ENCODE measurements around the gene GAGE13. TPM values are rescaled to one million over a fixed set of nuclear protein-coding genes. Genes with fewer than 3 reads are reported as not detected.
"Not testable (repeated sequence)": the region's sequence is repeated elsewhere in the genome, so short reads cannot be mapped to it uniquely, and the experiment has no call there.

Gene GAGE13
- total RNA-seq, 1 donor from 2014 or later, result not detected

DNA sequence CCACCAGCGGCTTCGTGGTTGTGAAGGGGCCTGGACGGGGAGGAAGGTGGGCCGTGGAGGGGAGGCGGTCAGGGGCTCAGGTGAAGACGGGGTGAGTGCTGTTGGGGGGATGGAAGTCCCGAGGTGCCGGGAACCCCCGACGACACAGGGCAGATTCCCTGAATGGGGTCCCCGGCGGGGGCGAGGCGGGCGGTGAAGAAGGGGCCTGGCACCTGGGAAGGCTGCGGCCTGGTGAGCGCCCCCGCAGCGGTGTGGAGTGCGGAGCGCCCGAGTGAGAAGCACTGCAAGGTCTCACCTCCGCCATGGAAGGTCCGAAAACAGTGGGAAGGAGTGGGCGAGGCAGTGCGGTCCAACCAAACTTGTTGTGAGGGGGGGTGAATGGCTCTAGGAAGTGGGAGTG, 459 bp downstream of the GAGE13 start:
- ATAC-seq; H3K9me3 ChIP-seq; intact Hi-C loops (cut with DNase I); H3K27me3 ChIP-seq; H3K27ac ChIP-seq; H3K4me1 ChIP-seq; H3K36me3 ChIP-seq; H3K4me3 ChIP-seq: not testable (repeated sequence)
- peak; percentile 73 for DNase-seq

DNA sequence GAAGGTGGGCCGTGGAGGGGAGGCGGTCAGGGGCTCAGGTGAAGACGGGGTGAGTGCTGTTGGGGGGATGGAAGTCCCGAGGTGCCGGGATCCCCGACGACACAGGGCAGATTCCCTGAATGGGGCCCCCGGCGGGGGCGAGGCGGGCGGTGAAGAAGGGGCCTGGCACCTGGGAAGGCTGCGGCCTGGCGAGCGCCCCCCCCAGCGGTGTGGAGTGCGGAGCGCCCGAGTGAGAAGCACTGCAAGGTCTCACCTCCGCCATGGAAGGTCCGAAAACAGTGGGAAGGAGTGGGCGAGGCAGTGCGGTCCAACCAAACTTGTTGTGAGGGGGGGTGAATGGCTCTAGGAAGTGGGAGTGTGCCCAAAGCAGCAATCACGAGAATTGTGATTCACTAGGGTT, 10.1 kb downstream of the GAGE13 start:
- intact Hi-C loops (cut with DNase I), result not testable (repeated sequence)

DNA sequence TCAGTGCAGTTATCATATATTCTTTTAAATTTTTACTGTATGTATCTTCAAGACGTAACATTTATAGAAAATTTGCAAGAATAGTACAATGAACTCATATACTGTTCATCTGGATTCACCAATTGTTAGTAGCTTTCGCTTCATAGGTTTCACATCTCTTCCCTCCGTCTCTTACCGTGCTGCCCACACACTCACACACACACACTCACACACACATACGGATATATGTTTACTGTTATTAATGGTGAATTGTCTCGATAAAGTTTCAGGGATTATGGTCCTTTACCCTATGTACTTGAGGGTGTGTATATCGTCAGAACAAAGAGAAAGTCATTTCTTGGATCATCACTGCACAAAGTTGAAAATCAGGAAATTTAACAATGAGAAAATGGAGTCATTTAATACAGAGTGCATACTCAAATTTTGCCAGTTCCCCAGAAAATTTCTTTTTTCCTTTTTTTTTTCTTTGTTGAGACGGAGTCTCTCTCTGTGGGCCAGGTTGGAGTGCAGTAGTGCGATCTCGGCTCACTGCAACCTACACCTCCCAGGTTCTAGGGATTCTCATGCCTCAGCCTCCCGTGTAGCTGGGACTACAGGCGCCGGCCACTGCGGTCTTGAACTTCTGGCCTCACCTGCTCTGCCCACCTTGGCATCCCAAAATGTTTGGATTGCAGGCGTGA, 13.3 kb downstream of the GAGE13 start:
- intact Hi-C loops (cut with DNase I); H3K9me3 ChIP-seq; H3K27ac ChIP-seq; H3K27me3 ChIP-seq; H3K36me3 ChIP-seq; H3K4me1 ChIP-seq; DNase-seq; ATAC-seq; H3K4me3 ChIP-seq: not testable (repeated sequence)

More for the DNA sequence above, 10.1 kb downstream of the GAGE13 start:
- H3K4me1 ChIP-seq, DNase-seq, H3K27ac ChIP-seq, H3K27me3 ChIP-seq, H3K9me3 ChIP-seq, H3K36me3 ChIP-seq, ATAC-seq, H3K4me3 ChIP-seq: not testable (repeated sequence)

DNA sequence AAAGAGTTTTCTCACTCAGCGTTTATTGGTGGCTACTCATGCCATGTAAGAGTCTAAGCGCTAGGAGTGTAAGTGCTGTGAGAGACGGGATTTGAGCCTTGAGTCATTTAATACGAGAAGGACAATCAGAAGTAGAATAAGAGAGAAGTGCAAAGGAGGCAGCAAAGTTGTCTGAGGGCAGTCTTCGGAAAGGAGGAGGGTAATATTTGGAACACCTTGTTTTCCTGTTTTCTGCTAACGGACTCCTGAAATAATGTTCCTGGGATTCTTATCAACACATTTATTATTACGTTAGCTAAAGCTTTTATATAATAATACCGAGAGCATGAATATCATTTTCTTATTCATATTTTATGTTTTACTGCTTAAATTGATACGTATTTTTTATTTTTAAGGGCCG, 14.0 kb downstream of the GAGE13 start:
- ATAC-seq; H3K36me3 ChIP-seq; H3K9me3 ChIP-seq; H3K4me3 ChIP-seq; H3K4me1 ChIP-seq; DNase-seq; intact Hi-C loops (cut with DNase I); H3K27ac ChIP-seq; H3K27me3 ChIP-seq: not testable (repeated sequence)

DNA sequence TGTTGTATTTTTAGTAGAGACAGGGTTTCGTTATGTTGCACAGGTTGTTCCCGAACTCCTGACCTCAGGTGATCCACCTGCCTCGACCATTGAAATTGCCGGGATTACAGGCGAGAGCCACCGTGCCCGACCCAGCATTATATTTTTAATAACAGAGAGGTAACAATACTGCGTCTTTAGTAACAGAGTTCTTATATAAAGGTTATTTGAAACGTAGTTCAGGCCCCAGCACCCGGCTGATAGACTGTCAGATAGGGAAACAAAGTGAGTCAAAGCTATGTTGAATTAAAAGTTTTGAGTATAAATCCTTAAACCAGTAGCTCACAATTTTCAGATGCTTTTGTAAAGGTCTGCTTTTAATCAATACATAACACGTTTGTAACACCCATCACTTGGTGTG, 14.8 kb downstream of the GAGE13 start:
- H3K4me3 ChIP-seq; H3K4me1 ChIP-seq; H3K9me3 ChIP-seq; ATAC-seq; H3K27me3 ChIP-seq; DNase-seq; H3K27ac ChIP-seq; H3K36me3 ChIP-seq; intact Hi-C loops (cut with DNase I): not testable (repeated sequence)

Other genes starting within 250 kb of the GAGE13 start
- gene GPKOW, start 207.8 kb upstream of the GAGE13 start, total RNA-seq, result 19.3 TPM
- gene MAGIX, start 168.8 kb upstream of the GAGE13 start, total RNA-seq, result 7.1 TPM
- 90.9 TPM for gene PLP2, start 159.7 kb upstream of the GAGE13 start, total RNA-seq
- 16.4 TPM for gene PRICKLE3, start 145.2 kb upstream of the GAGE13 start, total RNA-seq
- gene SYP, start 131.4 kb upstream of the GAGE13 start, total RNA-seq, result 3.5 TPM
- gene CACNA1F, start 98.2 kb upstream of the GAGE13 start, total RNA-seq, result 1.4 TPM
- 17.4 TPM for gene CCDC22, start 96.1 kb upstream of the GAGE13 start, total RNA-seq
- gene FOXP3, start 66.9 kb upstream of the GAGE13 start, total RNA-seq, result 0.35 TPM
- gene PPP1R3F, start 61.8 kb upstream of the GAGE13 start, total RNA-seq, result 6.0 TPM
- not detected for gene GAGE10, start 27.9 kb upstream of the GAGE13 start, total RNA-seq
- not detected for gene GAGE12J, start 9.5 kb upstream of the GAGE13 start, total RNA-seq
- gene GAGE12C, start 200.6 kb downstream of the GAGE13 start, total RNA-seq, result not detected
- gene GAGE12D, start 210.2 kb downstream of the GAGE13 start, total RNA-seq, result not detected
- not detected for gene GAGE12E, start 219.7 kb downstream of the GAGE13 start, total RNA-seq
- gene GAGE12F, start 229.3 kb downstream of the GAGE13 start, total RNA-seq, result not detected
- not detected for gene GAGE12G, start 238.8 kb downstream of the GAGE13 start, total RNA-seq
- gene GAGE12H, start 248.4 kb downstream of the GAGE13 start, total RNA-seq, result not detected